GM19397 (cell line): ENCODE measurements around the gene SLC6A19.

ENCODE experiments used
- ATAC-seq: cut with Tn5 transposase; IDR thresholded peaks from one replicate; pipeline ENCODE4 v1.9.1; 2021; ENCODE audit warnings: mild to moderate bottlenecking, moderate library complexity; ENCODE audit not compliant: unreplicated experiment

Gene SLC6A19

GRCh38 chr5:1179383-1179715 lies 22.0 kb upstream of the SLC6A19 start:
- no peak for ATAC-seq

- no peak for ATAC-seq
Measured at GRCh38 chr5:1180096-1180495, 21.3 kb upstream of the SLC6A19 start.

- no peak for ATAC-seq
Measured at GRCh38 chr5:1180841-1181271, 20.5 kb upstream of the SLC6A19 start.

GRCh38 chr5:1181451-1182359 lies 19.7 kb upstream of the SLC6A19 start:
- ATAC-seq, result no peak

GRCh38 chr5:1182360-1182632 lies 19.1 kb upstream of the SLC6A19 start:
- ATAC-seq, result no peak

GRCh38 chr5:1182633-1183423 lies 18.6 kb upstream of the SLC6A19 start:
- ATAC-seq, result no peak

- ATAC-seq, result no peak
Measured at GRCh38 chr5:1183424-1184162, 17.8 kb upstream of the SLC6A19 start.

- ATAC-seq, result no peak
Measured at GRCh38 chr5:1184163-1184470, 17.3 kb upstream of the SLC6A19 start.

GRCh38 chr5:1184481-1184880 lies 16.9 kb upstream of the SLC6A19 start:
- ATAC-seq, result no peak

- ATAC-seq, result no peak
Measured at GRCh38 chr5:1185038-1185627, 16.3 kb upstream of the SLC6A19 start.

- no peak for ATAC-seq
Measured at GRCh38 chr5:1185629-1186350, 15.6 kb upstream of the SLC6A19 start.

GRCh38 chr5:1186351-1187233 lies 14.8 kb upstream of the SLC6A19 start:
- no peak for ATAC-seq

- ATAC-seq, result no peak
Measured at GRCh38 chr5:1187234-1187949, 14.0 kb upstream of the SLC6A19 start.

- ATAC-seq, result no peak
Measured at GRCh38 chr5:1187950-1188334, 13.5 kb upstream of the SLC6A19 start.

- ATAC-seq, result no peak
Measured at GRCh38 chr5:1188464-1188863, 12.9 kb upstream of the SLC6A19 start.

- ATAC-seq, result no peak
Measured at GRCh38 chr5:1189269-1189668, 12.1 kb upstream of the SLC6A19 start.

- no peak for ATAC-seq
Measured at GRCh38 chr5:1190278-1190677, 11.1 kb upstream of the SLC6A19 start.

GRCh38 chr5:1190837-1191239 lies 10.6 kb upstream of the SLC6A19 start:
- ATAC-seq, result no peak

GRCh38 chr5:1192971-1193590 lies 8.3 kb upstream of the SLC6A19 start:
- no peak for ATAC-seq
